ENCODE measurements around the gene TRABD2B.
"Not testable (repeated sequence)": the region's sequence is repeated elsewhere in the genome, so short reads cannot be mapped to it uniquely, and the experiment has no call there.

The TRABD2B gene

DNA sequence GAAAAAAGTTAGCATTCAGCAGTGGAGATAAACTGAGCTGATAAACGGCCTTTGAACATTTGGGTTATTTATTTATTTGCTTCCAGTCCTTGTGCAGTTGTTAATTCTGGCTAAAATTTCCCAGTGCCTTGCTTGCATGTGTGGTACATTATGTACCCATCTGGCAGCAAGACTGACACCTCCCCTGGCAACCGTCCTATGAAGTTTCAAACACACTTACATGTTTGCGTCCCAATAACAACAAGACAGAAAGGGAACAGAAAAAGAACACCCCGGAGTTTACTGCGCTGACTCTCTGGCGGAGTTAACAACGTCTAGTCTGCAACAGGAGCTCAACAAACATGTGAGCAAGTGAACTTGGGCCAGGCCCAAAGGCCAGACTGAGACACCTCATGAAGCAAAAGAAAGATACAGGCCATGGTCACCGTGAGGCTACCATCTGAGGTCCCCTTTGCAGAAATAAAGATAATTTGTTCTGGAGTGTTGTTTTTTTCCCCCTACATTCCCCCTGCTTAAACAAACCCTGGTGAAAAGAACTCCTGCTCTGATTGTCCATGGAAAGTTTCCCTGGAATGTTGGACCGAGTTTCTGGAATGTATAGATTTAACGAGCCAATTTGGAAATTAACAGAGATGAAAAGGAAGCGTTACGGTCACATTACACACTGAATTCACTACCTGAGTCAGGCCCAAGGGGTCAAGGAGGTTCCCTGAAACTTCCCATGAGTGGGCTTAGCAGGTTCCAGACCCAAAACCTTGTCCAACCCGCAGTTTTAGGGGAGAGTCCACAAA is 33.4 kb downstream of the TRABD2B start:
- Histone ChIP-seq H3K9ac (ENCODE audit: low read depth, low read length) (no peak overlapping the region), H3K4me1 (ENCODE audit: insufficient read depth, low read length) (0 out of 2 replicates have a peak, but pooled peaks cover 18% of the 10 kb centered on the region), H3K9me3 (ENCODE audit: insufficient read depth, low read depth, low read length) (no peaks in the 10 kb centered on the region), H3K27ac (ENCODE audit: low read depth, low read length) (no peak overlapping the region), H3K27me3 (ENCODE audit: insufficient read depth, low read length) (no peaks in the 10 kb centered on the region), H3K4me3 (ENCODE audit: low read length) (no peak overlapping the region), H3K36me3 (ENCODE audit: insufficient read depth, low read length) (no peaks in the 10 kb centered on the region)
- 90% methylated on average over 13 of the region's 13 CpGs for WGBS

DNA sequence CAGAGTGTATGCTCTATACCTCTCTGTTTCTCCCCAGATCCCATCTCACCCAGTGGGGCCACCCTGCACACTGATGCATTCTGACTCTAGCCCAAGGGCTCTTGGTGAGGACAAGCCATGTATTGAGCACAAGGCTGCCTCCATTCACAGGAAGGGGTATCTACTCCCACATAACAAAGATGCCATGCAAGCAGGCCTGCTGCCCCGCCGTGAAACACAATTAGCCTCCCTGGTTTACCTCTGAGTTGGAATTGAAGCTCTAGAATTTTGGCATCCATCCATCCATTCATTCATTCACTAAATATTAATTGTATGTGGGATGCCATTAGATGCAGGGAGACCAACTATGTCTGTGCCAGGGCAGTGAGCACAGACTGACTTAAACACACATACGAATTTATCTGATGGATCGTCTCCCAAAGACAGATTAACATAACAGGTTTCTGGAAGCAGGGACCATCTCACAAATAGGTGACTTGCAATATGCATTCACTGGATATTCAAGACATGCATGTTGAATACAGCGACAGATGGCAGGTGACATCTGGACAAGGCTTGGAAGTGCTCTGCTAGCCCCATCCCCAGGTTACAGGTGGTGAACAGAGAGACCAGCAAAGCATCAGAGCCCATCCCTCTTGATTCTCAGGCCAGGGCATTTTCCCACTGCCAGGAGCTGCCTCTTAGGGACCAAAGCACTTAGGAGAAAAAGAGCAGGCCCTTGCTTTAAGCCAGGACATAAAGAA is 34.3 kb downstream of the TRABD2B start:
- Histone ChIP-seq H3K36me3 (ENCODE audit: insufficient read depth, low read length) (no peaks in the 10 kb centered on the region), H3K4me1 (ENCODE audit: insufficient read depth, low read length) (0 out of 2 replicates have a peak, but pooled peaks cover 18% of the 10 kb centered on the region), H3K4me3 (ENCODE audit: low read length) (no peak overlapping the region), H3K9ac (ENCODE audit: low read depth, low read length) (no peak overlapping the region), H3K9me3 (ENCODE audit: insufficient read depth, low read depth, low read length) (no peaks in the 10 kb centered on the region), H3K27me3 (ENCODE audit: insufficient read depth, low read length) (no peaks in the 10 kb centered on the region), H3K27ac (ENCODE audit: low read depth, low read length) (no peak overlapping the region)
- WGBS: 82% methylated on average over 5 of the region's 5 CpGs

DNA sequence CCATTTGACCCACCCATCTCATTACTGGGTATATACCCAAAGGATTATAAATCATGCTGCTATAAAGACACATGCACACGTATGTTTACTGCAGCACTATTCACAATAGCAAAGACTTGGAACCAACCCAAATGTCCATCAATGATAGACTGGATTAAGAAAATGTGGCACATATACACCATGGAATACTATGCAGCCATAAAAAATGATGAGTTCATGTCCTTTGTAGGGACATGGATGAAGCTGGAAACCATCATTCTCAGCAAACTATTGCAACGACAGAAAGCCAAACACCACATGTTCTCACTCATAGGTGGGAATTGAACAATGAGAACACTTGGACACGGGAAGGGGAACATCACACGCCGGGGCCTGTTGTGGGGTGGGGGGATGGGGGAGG is 35.4 kb downstream of the TRABD2B start:
- H3K27ac ChIP-seq (ENCODE audit: low read depth, low read length); H3K9me3 ChIP-seq (ENCODE audit: insufficient read depth, low read depth, low read length); H3K4me3 ChIP-seq (ENCODE audit: low read length); H3K36me3 ChIP-seq (ENCODE audit: insufficient read depth, low read length); H3K27me3 ChIP-seq (ENCODE audit: insufficient read depth, low read length); H3K9ac ChIP-seq (ENCODE audit: low read depth, low read length): not testable (repeated sequence)
- H3K4me1 ChIP-seq (ENCODE audit: insufficient read depth, low read length): 0 out of 2 replicates have a peak, but pooled peaks cover 18% of the 10 kb centered on the region
- WGBS: 94% methylated on average over 4 of the region's 5 CpGs

DNA sequence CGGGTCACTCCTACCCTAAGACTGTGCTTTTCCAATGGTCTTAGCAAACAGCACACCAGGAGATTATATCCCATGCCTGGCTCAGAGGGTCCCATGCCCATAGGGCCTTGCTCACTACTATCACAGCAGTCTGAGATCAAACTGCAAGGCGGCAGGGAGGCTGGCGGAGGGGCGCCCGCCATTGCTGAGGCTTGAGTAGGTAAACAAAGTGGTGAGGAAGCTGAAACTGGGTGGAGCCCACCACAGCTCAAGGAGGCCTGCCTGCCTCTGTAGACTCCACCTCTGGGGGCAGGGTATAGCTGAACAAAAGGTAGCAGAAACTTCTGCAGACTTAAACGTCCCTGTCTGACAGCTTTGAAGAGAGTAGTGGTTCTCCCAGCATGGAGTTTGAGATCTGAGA is 40.7 kb downstream of the TRABD2B start:
- H3K9me3 ChIP-seq (ENCODE audit: insufficient read depth, low read depth, low read length): peaks cover 11% of the 10 kb centered on the region; the same call in 1 of the 2 replicates
- not testable (repeated sequence) for H3K4me1 ChIP-seq (ENCODE audit: insufficient read depth, low read length); H3K27me3 ChIP-seq (ENCODE audit: insufficient read depth, low read length); H3K27ac ChIP-seq (ENCODE audit: low read depth, low read length); H3K36me3 ChIP-seq (ENCODE audit: insufficient read depth, low read length); H3K4me3 ChIP-seq (ENCODE audit: low read length); H3K9ac ChIP-seq (ENCODE audit: low read depth, low read length)
- over 99% methylated on average over 6 of the region's 6 CpGs for WGBS

DNA sequence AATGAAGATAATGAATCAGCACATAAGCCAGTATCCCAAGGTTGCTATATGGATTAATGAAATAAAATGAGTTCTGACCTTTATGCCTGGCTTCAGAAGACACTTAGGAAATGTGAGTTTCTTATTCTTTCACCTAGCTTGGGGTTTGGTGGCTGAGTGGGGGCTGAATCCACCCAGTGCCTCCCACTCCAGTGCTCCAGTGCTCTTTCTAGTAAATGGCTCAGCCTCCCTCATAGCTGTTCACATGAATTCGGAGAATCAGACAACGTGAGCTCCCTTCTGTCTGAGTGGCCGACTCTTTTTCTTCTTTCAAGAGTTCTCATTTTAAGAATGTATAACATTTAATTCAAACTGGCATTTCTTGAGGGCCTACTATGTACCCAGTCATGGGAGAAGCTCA is 43.5 kb downstream of the TRABD2B start:
- no peak overlapping the region for H3K4me3 ChIP-seq (ENCODE audit: low read length)
- H3K36me3 ChIP-seq (ENCODE audit: insufficient read depth, low read length): no peaks in the 10 kb centered on the region
- no peaks in the 10 kb centered on the region for H3K27me3 ChIP-seq (ENCODE audit: insufficient read depth, low read length)
- no peak overlapping the region for H3K9ac ChIP-seq (ENCODE audit: low read depth, low read length)
- no peaks in the 10 kb centered on the region for H3K4me1 ChIP-seq (ENCODE audit: insufficient read depth, low read length)
- peaks cover 11% of the 10 kb centered on the region; the same call in 1 of the 2 replicates for H3K9me3 ChIP-seq (ENCODE audit: insufficient read depth, low read depth, low read length)
- WGBS: 95% methylated on average over 3 of the region's 3 CpGs
- no peak overlapping the region for H3K27ac ChIP-seq (ENCODE audit: low read depth, low read length)

DNA sequence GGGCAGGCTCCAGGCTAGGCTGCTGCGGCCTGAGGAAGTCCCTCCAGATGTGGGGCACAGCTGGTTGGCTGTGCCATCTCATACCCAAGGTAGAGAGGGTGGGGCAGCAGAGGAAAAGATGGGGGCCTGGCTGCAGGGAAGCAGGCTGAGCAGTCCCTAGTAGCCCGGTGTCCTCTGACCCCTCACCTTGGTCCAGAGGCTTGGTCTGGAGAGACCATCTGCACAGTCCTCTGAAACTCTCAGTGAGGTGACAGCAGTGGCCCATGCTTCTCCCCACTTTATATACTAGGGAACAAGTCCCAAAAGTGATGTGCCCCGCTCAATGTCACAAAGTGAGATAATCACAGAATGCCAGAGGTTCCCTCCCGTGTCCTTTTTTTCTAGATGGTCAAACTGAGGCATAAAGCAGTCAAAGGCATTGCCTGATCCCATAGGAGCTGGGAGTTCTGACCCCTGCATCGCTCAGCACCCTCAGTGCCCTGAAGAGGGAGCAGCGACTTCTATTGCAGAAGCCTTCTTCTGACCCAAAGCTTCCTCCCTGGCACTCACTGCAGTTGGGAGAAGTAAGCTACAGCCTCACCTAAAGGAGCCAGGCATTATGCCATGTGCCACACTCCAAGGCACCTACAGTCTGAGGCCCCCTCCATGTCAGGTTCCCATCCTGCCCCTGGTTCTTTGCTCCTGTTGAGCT is 45.5 kb downstream of the TRABD2B start:
- H3K4me1 ChIP-seq (ENCODE audit: insufficient read depth, low read length): no peaks in the 10 kb centered on the region
- H3K9me3 ChIP-seq (ENCODE audit: insufficient read depth, low read depth, low read length): peaks cover 6% of the 10 kb centered on the region; the same call in 1 of the 2 replicates
- WGBS: 88% methylated on average over 6 of the region's 6 CpGs
- no peaks in the 10 kb centered on the region for H3K27me3 ChIP-seq (ENCODE audit: insufficient read depth, low read length)
- H3K9ac ChIP-seq (ENCODE audit: low read depth, low read length): no peak overlapping the region
- no peak overlapping the region for H3K4me3 ChIP-seq (ENCODE audit: low read length)
- no peaks in the 10 kb centered on the region for H3K36me3 ChIP-seq (ENCODE audit: insufficient read depth, low read length)
- no peak overlapping the region for H3K27ac ChIP-seq (ENCODE audit: low read depth, low read length)

DNA sequence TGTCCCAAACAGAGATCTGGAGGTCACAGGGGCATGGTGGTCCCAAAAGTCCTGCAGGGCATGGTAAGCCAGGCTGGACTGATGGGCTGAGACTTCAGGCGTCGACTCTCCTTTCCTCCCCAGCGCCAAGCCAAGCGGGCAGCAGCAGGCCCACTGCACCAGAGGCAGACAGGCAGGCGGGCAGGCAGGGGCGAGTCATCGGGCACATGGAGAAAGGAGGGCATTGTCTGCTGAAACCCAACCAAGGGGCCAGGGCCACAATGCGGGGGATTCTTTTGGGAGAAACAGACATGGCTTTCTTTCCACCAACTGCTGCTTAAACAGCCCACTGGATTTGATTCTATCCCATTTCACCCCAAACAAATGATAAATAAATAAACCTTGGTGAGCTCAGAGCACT is 46.2 kb downstream of the TRABD2B start:
- WGBS: 96% methylated on average over 8 of the region's 8 CpGs
- no peak overlapping the region for H3K27ac ChIP-seq (ENCODE audit: low read depth, low read length)
- no peaks in the 10 kb centered on the region for H3K27me3 ChIP-seq (ENCODE audit: insufficient read depth, low read length)
- no peaks in the 10 kb centered on the region for H3K36me3 ChIP-seq (ENCODE audit: insufficient read depth, low read length)
- no peak overlapping the region for H3K4me3 ChIP-seq (ENCODE audit: low read length)
- H3K9me3 ChIP-seq (ENCODE audit: insufficient read depth, low read depth, low read length): peaks cover 3% of the 10 kb centered on the region; the same call in 1 of the 2 replicates
- no peak overlapping the region for H3K9ac ChIP-seq (ENCODE audit: low read depth, low read length)
- H3K4me1 ChIP-seq (ENCODE audit: insufficient read depth, low read length): no peaks in the 10 kb centered on the region

DNA sequence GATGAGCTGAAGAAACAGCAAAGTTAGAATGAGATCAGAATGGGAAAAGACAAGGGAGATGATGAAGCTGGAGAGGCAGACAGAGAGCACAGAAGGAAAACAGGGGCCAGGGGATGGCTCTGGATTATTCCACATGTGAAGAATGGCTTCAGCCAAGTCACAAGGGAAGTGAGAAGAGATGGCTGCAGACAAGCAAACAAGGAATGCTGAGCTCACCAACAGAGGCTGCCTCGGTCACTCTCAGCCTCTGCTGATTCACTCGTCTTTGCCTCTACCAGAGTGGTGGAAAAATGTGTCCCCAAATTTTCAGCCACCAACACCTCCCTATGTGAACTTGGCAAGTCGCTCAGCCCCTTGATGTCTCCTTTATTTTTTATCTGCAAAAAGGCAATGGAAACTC is 46.7 kb downstream of the TRABD2B start:
- no peaks in the 10 kb centered on the region for H3K27me3 ChIP-seq (ENCODE audit: insufficient read depth, low read length)
- no peak overlapping the region for H3K9ac ChIP-seq (ENCODE audit: low read depth, low read length)
- no peaks in the 10 kb centered on the region for H3K9me3 ChIP-seq (ENCODE audit: insufficient read depth, low read depth, low read length)
- H3K27ac ChIP-seq (ENCODE audit: low read depth, low read length): no peak overlapping the region
- H3K4me3 ChIP-seq (ENCODE audit: low read length): no peak overlapping the region
- H3K4me1 ChIP-seq (ENCODE audit: insufficient read depth, low read length): no peaks in the 10 kb centered on the region
- 93% methylated on average over 3 of the region's 3 CpGs for WGBS
- H3K36me3 ChIP-seq (ENCODE audit: insufficient read depth, low read length): no peaks in the 10 kb centered on the region

DNA sequence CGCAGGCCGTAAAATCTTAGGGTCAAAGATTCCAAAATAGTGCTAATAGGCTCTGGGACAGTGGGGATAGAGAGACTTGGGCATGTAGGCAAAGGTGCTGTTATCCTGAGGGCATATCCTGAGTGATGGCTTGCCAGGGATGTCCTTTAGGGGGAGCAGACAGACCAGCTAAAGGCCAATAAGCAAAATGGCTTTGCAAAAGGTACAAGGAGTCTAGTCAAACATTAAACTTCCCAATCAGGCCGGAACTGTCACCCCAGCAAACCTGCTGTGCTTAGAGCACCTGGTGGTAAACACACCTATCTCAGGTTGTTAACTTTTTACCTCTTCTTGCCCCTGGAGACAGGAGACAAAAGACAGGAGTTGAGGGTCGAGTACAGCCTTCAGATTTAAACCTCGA is 49.1 kb downstream of the TRABD2B start:
- H3K9me3 ChIP-seq (ENCODE audit: insufficient read depth, low read depth, low read length): no peaks in the 10 kb centered on the region
- H3K9ac ChIP-seq (ENCODE audit: low read depth, low read length): no peak overlapping the region
- no peaks in the 10 kb centered on the region for H3K27me3 ChIP-seq (ENCODE audit: insufficient read depth, low read length)
- H3K27ac ChIP-seq (ENCODE audit: low read depth, low read length): no peak overlapping the region
- H3K4me1 ChIP-seq (ENCODE audit: insufficient read depth, low read length): no peaks in the 10 kb centered on the region
- no peaks in the 10 kb centered on the region for H3K36me3 ChIP-seq (ENCODE audit: insufficient read depth, low read length)
- H3K4me3 ChIP-seq (ENCODE audit: low read length): no peak overlapping the region
- WGBS: 83% methylated on average over 5 of the region's 5 CpGs

DNA sequence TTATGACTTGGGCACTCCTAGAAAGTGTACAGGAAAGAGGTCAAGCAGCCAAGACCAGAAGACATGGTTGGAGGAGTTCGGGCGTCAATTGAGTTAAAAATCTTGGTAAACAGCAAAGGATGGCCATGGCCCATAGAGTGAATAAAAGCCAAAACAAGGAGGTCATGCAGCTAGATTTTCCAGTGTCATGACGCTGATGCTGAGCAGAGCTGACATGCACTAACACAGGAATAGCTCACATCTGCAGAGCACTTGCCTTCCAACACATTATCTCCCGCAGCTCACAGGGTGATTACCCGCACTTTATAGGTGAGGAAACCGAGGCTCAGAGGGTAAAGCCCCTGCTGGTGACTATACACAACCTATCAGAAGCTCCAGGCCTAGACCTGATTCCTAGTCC is 49.7 kb downstream of the TRABD2B start:
- H3K27ac ChIP-seq (ENCODE audit: low read depth, low read length): no peak overlapping the region
- H3K36me3 ChIP-seq (ENCODE audit: insufficient read depth, low read length): no peaks in the 10 kb centered on the region
- no peaks in the 10 kb centered on the region for H3K27me3 ChIP-seq (ENCODE audit: insufficient read depth, low read length)
- no peak overlapping the region for H3K9ac ChIP-seq (ENCODE audit: low read depth, low read length)
- no peaks in the 10 kb centered on the region for H3K9me3 ChIP-seq (ENCODE audit: insufficient read depth, low read depth, low read length)
- H3K4me3 ChIP-seq (ENCODE audit: low read length): no peak overlapping the region
- WGBS: 92% methylated on average over 6 of the region's 6 CpGs
- no peaks in the 10 kb centered on the region for H3K4me1 ChIP-seq (ENCODE audit: insufficient read depth, low read length)

DNA sequence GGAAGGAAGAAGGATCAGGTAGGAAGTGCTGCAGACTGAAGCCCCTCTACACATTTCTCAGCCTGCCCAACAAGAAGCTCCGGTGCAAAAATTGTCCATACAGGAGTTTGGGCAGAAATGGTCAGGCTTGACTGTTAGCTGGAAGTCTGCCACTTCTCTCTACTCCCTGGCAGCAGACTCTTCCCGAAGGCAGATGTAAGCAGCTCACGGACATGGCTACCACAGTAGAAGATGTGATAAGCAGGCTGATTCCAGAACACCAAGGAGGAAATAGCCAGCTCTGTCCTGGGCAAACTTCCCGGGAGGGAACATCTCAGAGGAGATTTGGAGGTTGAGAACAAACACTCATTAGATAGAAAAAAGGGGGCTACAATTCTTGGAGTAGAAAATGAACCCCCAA is 52.6 kb downstream of the TRABD2B start:
- no peak overlapping the region for H3K4me3 ChIP-seq (ENCODE audit: low read length)
- H3K27me3 ChIP-seq (ENCODE audit: insufficient read depth, low read length): no peaks in the 10 kb centered on the region
- H3K4me1 ChIP-seq (ENCODE audit: insufficient read depth, low read length): no peaks in the 10 kb centered on the region
- no peaks in the 10 kb centered on the region for H3K9me3 ChIP-seq (ENCODE audit: insufficient read depth, low read depth, low read length)
- no peaks in the 10 kb centered on the region for H3K36me3 ChIP-seq (ENCODE audit: insufficient read depth, low read length)
- no peak overlapping the region for H3K9ac ChIP-seq (ENCODE audit: low read depth, low read length)
- 88% methylated on average over 4 of the region's 4 CpGs for WGBS
- no peak overlapping the region for H3K27ac ChIP-seq (ENCODE audit: low read depth, low read length)

Data from HUES64 (cell line).